Stomach (tissue), 9 donors: ENCODE results near the gene EMC9. TPM values are rescaled to one million over a fixed set of nuclear protein-coding genes. Genes with fewer than 3 reads are reported as not detected.

Source experiments
- DNase-seq, 2 donors: peaks; one replicate each; pipeline versions ENCODE4 v3.0.0 to v3.0.0-alpha.2; 2013 to 2019
- H3K27ac ChIP-seq, 5 donors: fragments of 200-600 bp in 4 of 5; sonication (generic) in 4 of 5; one replicate each; pipeline ENCODE4 v1.5.1; 2013 to 2019; ENCODE audit warnings: mild to moderate bottlenecking in 1 of 5, moderate library complexity in 1 of 5
- H3K27me3 ChIP-seq, 3 donors: fragments of 200-600 bp; sonication (generic); one replicate each; pipeline ENCODE4 v1.5.1; 2017 to 2019; ENCODE audit warnings: mixed run types in 1 of 3
- H3K36me3 ChIP-seq, 4 donors: fragments of 200-600 bp; sonication (generic); 1 replicate in 3 of 4; 2 replicates in 1 of 4; pipeline ENCODE4 v1.5.1; 2016 to 2019
- H3K4me1 ChIP-seq, 4 donors: fragments of 200-600 bp; sonication (generic); one replicate each; pipeline ENCODE4 v1.5.1; 2016 to 2019
- H3K4me3 ChIP-seq, 4 donors: fragments of 200-600 bp; sonication (generic) in 3 of 4; one replicate each; pipeline ENCODE4 v1.5.1; 2016 to 2019; ENCODE audit warnings: mild to moderate bottlenecking in 1 of 4
- H3K9me3 ChIP-seq, 4 donors: fragments of 200-600 bp; sonication (generic); one replicate each; pipeline ENCODE4 v1.5.1; 2016 to 2019
- EP300 ChIP-seq: sonication (generic); formaldehyde crosslinking; IDR thresholded peaks from one replicate; pipeline ENCODE4 v1.6.1; 2017; ENCODE audit warnings: antibody characterized with exemption
- POLR2A ChIP-seq, 4 donors: fragments of 450-650 bp; IDR thresholded peaks; one replicate each; pipeline ENCODE4 v1.6.1; 2016; ENCODE audit warnings: antibody characterized with exemption in 4 of 4, control low read depth in 2 of 4, mild to moderate bottlenecking in 1 of 4, moderate library complexity in 1 of 4
- POLR2AphosphoS5 ChIP-seq, 3 donors: sonication (generic); formaldehyde crosslinking; IDR thresholded peaks; one replicate each; pipeline ENCODE4 v1.6.1; 2016; ENCODE audit warnings: antibody characterized with exemption in 3 of 3
- WGBS, 5 donors: extraction: QIAGEN DNeasy Blood & Tissue Kit in 3 of 5; methylation state at CpG; one replicate each; pipeline versions ENCODE4 v1.1.5 to v1.1.7; 2013 to 2018; 5-methylcytosine and 5-hydroxymethylcytosine counted together
- intact Hi-C: fragments of 100-400 bp; cut with DNase I; formaldehyde crosslinking; loops from one replicate; pipeline ENCODE4 v1.15.1; 2023; ENCODE audit warnings: low total_unique reads
- polyA plus RNA-seq, 3 donors: library from polyadenylated mRNA; stranded (reverse); fragments of 200-250 nt; gene quantifications; one replicate each; pipeline ENCODE4 v1.2.3, GENCODE V29; 2013
- total RNA-seq, 5 donors: library from RNA; depleted of rRNA; stranded (reverse); fragments of >200 nt; gene quantifications; one replicate each; pipeline versions ENCODE4 v1.1.0 to v1.2.3, GENCODE V29; 2014 to 2016
- TF ChIP-seq, protein P1 (sequence below), 7 experiments: fragments of 450-650 bp in 4 of 7; fragments of 200-600 bp in 3 of 7; sonication (generic) in 3 of 7; IDR thresholded peaks; one replicate each; pipeline ENCODE4 v1.5.1; 2016 to 2019; ENCODE audit warnings: antibody characterized with exemption in 7 of 7, control low read depth in 2 of 7, mild to moderate bottlenecking in 1 of 7
- donor health status: healthy with polysubstance abuse.
- donor health status: Bipolar disorder and iron deficiency.
- donor health status: healthy.

Gene EMC9
- total and polyA plus RNA-seq, 8 donors, result 1.3 to 59.6 (median 18.7) TPM

DNA sequence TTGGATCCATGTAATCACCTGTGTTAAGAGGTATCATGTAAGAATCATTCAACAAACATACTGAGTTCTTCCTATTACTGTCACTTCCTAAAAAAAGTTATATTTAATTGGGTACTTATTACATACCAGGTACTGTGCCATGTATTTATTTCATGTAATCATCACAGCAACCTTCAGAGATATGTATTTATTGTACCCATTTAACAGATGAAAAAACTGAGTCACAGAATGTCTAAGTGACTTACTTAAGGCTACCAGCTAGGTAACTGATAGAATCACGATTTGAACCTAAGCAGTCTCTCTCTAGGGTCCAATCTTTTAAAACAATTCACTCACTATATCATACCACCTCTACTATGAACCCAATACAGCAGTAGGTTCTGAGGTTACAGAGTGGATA lies 3.1 kb upstream of the EMC9 start:
- Histone ChIP-seq H3K27me3 (no peaks in the 10 kb centered on the region), H3K4me3 (no peak overlapping the region), H3K27ac (peak overlapping the region in 1 of 5 donors; percentile 38), H3K9me3 (no peaks in the 10 kb centered on the region), H3K4me1 (peaks cover 31 to 70% (median 67%) of the 10 kb centered on the region in 4 donors), H3K36me3 (peaks cover 5 to 28% (median 25%) of the 10 kb centered on the region in 4 donors)
- intact Hi-C loops, result no loop called here
- 80 to 92% (median 91%) methylated on average over 1 of the region's 1 CpG for WGBS, 5 donors
- no peak for DNase-seq
- TF ChIP-seq, protein P1, sequence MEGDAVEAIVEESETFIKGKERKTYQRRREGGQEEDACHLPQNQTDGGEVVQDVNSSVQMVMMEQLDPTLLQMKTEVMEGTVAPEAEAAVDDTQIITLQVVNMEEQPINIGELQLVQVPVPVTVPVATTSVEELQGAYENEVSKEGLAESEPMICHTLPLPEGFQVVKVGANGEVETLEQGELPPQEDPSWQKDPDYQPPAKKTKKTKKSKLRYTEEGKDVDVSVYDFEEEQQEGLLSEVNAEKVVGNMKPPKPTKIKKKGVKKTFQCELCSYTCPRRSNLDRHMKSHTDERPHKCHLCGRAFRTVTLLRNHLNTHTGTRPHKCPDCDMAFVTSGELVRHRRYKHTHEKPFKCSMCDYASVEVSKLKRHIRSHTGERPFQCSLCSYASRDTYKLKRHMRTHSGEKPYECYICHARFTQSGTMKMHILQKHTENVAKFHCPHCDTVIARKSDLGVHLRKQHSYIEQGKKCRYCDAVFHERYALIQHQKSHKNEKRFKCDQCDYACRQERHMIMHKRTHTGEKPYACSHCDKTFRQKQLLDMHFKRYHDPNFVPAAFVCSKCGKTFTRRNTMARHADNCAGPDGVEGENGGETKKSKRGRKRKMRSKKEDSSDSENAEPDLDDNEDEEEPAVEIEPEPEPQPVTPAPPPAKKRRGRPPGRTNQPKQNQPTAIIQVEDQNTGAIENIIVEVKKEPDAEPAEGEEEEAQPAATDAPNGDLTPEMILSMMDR (IDR thresholded peaks at IDR 0.05), result no peak
- TF ChIP-seq POLR2A (IDR thresholded peaks at IDR 0.05) (no peak), EP300 (no peak), POLR2AphosphoS5 (IDR thresholded peaks at IDR 0.05) (no peak)

DNA sequence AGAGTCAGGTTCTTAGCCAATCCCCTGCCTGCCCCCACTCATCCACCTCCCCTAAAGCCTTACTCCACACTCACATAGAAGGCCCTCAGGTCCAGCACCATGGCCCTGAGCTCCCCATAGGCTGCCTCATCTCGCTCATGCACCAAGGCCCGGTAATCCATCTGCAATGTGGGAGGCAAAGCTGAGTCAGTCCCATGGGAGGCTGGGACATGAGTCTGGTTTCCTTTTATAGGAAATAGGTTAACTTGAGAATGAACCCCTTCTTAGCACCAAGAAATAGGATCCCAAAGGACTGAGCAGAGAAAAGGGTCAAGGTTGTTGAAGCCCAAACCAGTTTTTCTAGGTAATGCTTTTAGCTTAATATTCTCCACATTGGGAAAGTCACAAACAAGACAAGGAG lies 2.1 kb upstream of the EMC9 start:
- Histone ChIP-seq H3K4me3 (no peak overlapping the region), H3K9me3 (no peaks in the 10 kb centered on the region), H3K36me3 (peaks cover 12 to 28% (median 25%) of the 10 kb centered on the region in 4 donors), H3K27me3 (no peaks in the 10 kb centered on the region), H3K4me1 (peaks cover 28 to 70% (median 67%) of the 10 kb centered on the region in 4 donors), H3K27ac (no peak overlapping the region)
- TF ChIP-seq POLR2A (IDR thresholded peaks at IDR 0.05), result no peak
- TF ChIP-seq EP300, result no peak
- TF ChIP-seq, protein P1 (IDR thresholded peaks at IDR 0.05), result no peak
- TF ChIP-seq POLR2AphosphoS5 (IDR thresholded peaks at IDR 0.05), result no peak
- DNase-seq, result no peak
- intact Hi-C loops, result no loop called here
- 77 to 98% (median 90%) methylated on average over 2 of the region's 2 CpGs for WGBS, 5 donors

DNA sequence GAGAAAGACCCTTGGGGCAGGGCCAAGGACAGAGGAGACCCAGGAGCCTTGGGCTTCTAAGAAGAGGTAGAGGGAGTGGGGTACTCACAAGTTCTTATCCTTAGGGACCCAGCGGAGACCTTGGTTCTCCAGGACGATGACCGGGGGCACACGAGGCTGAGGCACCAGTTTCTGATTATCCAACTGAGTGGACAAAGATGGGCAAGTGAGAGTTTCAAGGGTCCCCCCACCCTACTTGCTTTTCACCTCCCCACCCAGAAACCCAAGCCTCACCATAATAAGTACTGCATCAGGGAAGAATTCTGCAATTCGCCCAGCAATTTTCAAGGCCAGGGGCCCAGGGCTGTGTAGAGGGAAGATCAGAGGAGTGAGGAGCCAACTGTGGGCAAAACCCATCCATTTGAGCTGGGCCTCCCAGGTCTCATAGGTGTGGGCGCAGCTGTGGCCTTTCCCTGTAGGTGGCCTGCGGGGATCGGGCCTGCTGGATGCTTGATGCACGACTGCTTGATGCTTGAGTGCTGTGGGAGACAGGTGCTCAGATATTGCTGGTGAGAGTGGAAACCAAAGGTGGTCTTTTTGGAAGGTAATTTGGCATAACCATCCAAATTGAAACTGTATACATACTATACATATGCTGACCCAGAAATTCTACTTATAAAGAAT lies 2.0 kb downstream of the EMC9 start:
- intact Hi-C loops, result no loop called here
- Histone ChIP-seq H3K27me3 (no peaks in the 10 kb centered on the region), H3K4me1 (peaks cover 18 to 74% (median 67%) of the 10 kb centered on the region in 4 donors), H3K36me3 (peaks cover 28 to 43% (median 37%) of the 10 kb centered on the region in 4 donors), H3K4me3 (peak overlapping the region in 1 of 4 donors; percentile 71), H3K27ac (peak overlapping the region in 4 of 5 donors; percentile 14 to 92 (median 60)), H3K9me3 (no peaks in the 10 kb centered on the region)
- no peak for DNase-seq
- 75 to 87% (median 78%) methylated on average over 9 of the region's 9 CpGs for WGBS, 5 donors
- TF ChIP-seq POLR2A (IDR thresholded peaks at IDR 0.05), result no peak
- TF ChIP-seq, protein P1 (IDR thresholded peaks at IDR 0.05), result no peak
- no peak for TF ChIP-seq EP300
- no peak for TF ChIP-seq POLR2AphosphoS5 (IDR thresholded peaks at IDR 0.05)

DNA sequence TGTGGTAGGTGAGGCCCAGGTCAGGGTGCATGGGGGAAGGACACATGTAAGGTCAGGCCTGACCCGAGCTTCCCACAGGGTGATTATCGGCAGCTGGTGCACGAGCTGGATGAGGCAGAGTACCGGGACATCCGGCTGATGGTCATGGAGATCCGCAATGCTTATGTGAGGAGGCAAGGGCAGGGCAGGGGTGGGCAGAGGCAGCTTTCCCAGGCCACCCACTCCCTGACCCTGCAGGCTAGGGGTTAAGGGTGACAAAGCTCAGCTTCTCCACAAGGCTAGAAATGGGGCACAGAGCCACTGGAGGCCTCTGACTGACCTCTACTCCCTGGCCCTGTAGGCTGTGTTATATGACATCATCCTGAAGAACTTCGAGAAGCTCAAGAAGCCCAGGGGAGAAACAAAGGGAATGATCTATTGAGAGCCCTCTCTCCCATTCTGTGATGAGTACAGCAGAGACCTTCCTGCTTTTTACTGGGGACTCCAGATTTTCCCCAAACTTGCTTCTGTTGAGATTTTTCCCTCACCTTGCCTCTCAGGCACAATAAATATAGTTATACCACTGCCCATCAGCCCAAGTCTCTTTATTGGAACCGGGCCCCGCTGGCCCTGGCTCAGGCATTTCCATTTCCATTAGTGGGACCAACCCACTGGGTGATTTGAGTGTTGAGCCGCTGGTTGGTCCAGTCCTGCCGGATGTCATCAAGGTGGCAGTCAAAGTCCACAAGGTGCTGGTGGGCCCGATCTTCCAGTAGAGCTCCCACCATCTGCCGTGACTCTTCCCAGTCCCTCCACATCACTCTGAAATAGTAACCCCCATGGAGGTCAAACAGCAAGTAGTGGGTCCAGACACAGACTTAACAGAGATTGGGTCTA lies 2.8 kb downstream of the EMC9 start:
- peak overlapping the region in 1 of 4 donors; percentile 94 for H3K4me3 ChIP-seq
- H3K27ac ChIP-seq, result peak overlapping the region in 3 of 5 donors; percentile 14 to 92 (median 30)
- intact Hi-C loops, result no loop called here

More for the DNA sequence above, 2.8 kb downstream of the EMC9 start:
- WGBS, 5 donors, result 68 to 82% (median 74%) methylated on average over 11 to 13 of the region's 13 CpGs
- Histone ChIP-seq H3K9me3 (no peaks in the 10 kb centered on the region), H3K27me3 (no peaks in the 10 kb centered on the region), H3K4me1 (peaks cover 18 to 72% (median 64%) of the 10 kb centered on the region in 4 donors), H3K36me3 (peaks cover 24 to 35% (median 31%) of the 10 kb centered on the region in 4 donors)
- no peak for DNase-seq
- TF ChIP-seq POLR2AphosphoS5 (IDR thresholded peaks at IDR 0.05) (no peak), POLR2A (IDR thresholded peaks at IDR 0.05) (no peak), EP300 (no peak)
- TF ChIP-seq, protein P1 (IDR thresholded peaks at IDR 0.05), result no peak
